ENCODE measurements around the gene HOXB3.

DNA sequence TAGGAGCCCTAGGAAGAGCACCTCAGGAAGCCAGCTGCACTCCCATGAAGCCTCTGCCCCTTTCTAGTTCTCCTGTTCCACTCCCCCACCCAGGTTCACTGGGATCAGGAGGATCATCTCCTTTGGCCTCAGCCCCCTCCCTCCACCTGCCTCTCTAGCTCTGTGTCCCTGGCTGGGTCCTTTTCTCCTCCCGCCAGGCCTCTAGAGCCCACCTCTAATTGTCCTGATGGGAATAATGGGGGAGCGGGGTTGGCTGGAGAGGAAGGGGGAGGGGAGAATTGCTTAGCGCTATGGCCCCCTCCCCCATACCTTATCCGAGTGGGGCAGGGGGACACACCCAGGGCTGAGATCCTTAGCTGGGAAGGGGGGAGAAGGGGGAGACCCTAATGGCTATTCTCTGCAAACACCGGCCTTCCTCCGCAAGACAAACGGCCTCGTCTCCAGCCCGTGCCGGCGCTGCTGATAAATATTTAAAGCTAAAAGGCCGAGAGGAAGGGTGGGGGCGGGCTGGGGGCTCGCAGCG, 19.8 kb upstream of the HOXB3 start:
- no peak for TF ChIP-seq EZH2 (IDR thresholded peaks at IDR 0.05)
- TF ChIP-seq, protein P1, sequence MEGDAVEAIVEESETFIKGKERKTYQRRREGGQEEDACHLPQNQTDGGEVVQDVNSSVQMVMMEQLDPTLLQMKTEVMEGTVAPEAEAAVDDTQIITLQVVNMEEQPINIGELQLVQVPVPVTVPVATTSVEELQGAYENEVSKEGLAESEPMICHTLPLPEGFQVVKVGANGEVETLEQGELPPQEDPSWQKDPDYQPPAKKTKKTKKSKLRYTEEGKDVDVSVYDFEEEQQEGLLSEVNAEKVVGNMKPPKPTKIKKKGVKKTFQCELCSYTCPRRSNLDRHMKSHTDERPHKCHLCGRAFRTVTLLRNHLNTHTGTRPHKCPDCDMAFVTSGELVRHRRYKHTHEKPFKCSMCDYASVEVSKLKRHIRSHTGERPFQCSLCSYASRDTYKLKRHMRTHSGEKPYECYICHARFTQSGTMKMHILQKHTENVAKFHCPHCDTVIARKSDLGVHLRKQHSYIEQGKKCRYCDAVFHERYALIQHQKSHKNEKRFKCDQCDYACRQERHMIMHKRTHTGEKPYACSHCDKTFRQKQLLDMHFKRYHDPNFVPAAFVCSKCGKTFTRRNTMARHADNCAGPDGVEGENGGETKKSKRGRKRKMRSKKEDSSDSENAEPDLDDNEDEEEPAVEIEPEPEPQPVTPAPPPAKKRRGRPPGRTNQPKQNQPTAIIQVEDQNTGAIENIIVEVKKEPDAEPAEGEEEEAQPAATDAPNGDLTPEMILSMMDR (IDR thresholded peaks at IDR 0.05), result no peak

All from neural progenitor cell (in vitro differentiated cells).